GM21576 (cell line): Measurements from ENCODE around the gene TBC1D14.
"Not testable (repeated sequence)": the region's sequence is repeated elsewhere in the genome, so short reads cannot be mapped to it uniquely, and the experiment has no call there.

Experiments used
- ATAC-seq: cut with Tn5 transposase; IDR thresholded peaks from one replicate; pipeline ENCODE4 v1.9.1; 2021; ENCODE audit warnings: mild to moderate bottlenecking, moderate library complexity; ENCODE audit not compliant: unreplicated experiment

The TBC1D14 gene

DNA sequence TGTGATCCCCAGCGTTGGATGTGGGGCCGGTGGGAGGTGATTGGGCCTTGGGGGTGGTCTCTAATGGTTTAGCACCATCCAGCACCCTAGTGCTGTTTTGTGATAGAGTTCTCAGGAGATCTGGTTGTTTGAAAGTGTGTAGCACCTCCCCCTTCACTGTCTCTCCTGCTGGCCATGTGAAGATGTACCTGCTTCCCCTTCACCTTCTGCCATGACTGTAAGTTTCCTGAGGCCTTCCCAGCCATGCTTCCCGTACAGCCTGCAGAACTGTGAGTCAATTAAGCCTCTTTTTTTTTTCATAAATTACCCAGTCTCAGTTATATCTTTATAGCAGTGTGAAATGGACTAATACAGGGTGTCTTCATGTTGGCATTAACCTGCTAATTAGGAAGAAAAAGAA is 19.3 kb upstream of the TBC1D14 start:
- no peak for ATAC-seq

- ATAC-seq: not testable (repeated sequence)
Observed at GRCh38 chr4:6890971-6891370, 18.7 kb upstream of the TBC1D14 start.

DNA sequence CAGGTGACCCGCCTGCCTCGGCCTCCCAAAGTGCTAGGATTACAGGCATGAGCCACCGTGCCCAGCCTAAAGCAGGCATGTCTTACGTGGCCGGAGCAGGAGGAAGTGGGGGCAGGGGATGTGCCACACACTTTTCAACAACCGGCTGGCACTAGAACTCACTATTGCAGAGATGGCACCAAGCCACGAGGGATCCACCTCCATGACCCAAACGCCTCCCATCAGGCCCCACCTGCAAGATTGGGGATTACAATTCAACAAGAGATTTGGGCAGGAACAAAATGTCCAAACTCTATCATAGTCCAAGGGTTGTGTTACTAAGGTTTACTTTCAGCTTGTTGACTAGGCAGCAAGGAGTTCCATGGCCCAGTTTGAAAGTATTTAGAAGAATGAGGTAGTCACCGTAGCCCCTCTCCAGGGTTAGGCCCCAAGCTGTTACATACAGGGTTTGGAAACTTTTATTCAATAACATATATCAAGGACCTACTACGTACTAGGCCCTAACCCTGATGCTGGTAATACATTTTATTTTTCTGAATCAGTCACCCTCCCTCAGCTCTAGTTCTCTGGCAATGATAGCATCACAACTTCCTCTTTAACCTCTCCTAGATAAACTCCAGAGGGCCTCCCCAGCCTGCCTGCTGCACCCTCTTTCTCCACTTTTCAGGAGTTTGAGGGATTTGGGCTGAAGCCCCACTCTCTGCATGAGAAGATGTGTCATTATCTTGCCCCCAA is 18.0 kb upstream of the TBC1D14 start:
- no peak for ATAC-seq

GRCh38 chr4:6892190-6892908 is 17.3 kb upstream of the TBC1D14 start:
- no peak for ATAC-seq

DNA sequence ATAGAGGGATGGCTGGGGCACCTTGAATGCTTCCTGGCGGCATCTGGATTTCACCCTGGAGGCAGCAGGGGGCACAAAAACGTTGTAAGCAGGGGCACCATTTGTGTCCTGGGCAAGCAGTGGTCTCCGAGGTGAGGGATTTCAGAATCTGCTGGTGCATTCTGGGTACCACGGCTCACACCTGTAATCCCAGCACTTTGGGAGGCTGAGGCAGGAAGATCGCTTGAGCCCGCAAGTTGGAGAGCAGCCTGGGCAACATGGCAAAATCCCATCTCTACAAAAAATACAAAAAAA is 16.8 kb upstream of the TBC1D14 start:
- no peak for ATAC-seq

DNA sequence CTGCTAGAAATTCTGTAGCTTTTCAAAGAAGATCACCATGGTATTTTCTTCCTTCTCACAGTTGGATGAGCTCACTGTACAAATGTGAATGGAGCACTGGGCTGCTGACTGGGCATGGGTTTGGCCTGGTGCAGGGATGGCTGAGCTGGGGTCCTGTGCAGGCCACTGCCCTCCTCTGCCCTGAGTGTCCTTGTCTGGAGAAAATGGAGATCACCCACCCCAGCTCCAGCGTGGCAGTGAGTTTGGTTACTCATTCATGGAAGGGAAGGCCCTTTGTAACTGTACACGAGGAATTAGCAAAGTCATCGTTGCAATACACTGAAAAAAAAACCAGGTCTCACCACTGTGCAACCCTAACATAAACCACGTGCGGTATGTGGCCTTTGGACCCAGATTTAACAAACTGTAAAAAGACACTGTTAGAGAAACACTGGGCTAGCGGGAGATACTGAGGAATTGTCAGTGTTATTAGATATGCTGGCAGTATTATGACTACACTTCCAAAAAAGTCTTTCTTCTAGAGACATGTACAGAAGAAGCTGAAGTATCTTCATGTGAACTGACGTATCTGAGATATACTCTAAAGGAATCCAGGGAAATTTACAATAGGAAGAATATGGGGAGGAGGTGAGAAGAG is 16.1 kb upstream of the TBC1D14 start:
- no peak for ATAC-seq

DNA sequence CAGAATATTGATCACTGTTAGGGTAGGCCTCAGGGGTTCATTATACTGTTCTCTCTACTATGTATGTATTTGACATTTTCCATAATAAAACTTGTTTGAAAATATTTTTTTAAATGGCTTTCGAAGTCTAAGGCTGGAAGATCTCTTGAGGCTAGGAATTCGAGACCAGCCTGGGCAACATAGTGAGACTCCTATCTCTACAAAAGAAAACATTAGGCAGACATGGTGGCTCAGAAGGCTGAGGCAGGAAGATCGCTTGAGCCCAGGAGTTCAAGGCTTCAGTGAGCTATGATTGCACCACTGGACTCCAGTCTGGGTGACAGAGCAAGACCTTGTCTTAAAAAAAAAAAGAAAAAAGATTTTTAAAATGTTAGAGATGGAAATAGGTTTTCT is 15.5 kb upstream of the TBC1D14 start:
- ATAC-seq: no peak

- ATAC-seq: no peak
Observed at GRCh38 chr4:6894528-6895498, 14.8 kb upstream of the TBC1D14 start.

GRCh38 chr4:6896035-6896434 is 13.6 kb upstream of the TBC1D14 start:
- ATAC-seq: no peak

DNA sequence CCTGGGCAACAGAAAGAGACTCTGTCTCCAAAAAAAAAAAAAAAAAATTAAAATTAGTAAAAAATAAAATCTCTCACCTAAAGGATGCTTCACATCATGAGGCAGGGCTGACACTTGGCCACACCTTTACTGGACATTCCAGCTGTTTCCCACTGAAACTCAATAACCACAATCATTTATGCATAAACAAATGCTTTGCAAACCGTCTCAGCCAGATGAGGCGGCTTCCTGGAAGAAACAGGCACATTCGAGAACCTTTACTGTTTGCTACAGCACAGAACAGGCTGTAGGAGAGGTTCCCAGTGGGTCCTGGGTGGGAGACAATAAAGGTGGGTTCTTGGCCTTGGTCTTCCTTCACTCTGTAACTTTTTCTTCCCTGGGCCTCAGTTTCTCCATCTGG is 10.9 kb upstream of the TBC1D14 start:
- no peak for ATAC-seq

DNA sequence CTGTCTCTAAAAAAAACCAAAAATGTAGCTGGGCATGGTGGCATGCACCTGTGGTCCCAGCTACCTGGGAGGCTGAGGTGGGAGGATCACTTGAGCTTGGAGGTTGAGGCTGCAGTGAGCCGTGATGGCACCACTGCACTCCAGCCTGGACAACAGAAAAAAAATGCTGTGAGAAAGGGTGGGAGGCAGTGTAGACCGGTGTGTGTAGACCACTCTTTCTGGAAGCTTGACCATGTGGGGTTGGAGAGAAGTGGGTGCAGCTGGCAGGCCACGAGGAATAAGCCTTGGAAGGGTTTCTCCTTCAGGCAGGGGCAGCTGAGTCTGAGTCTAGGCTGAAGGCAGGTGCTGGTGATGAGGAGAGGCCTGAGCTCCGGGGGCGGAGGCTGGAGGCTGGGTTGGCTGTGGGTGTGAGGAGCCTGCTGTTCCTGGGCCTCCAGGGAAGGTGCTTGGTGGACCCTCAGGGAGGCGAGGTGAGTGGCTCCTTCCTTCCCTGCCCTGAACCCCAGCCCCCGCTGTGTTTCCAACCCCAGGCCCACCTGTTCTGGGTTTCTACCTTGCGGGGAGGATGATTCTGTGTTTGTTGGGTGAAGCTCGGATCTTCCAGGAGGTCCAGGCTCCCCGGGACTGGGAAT is 9.3 kb upstream of the TBC1D14 start:
- ATAC-seq: no peak

GRCh38 chr4:6900956-6901355 is 8.7 kb upstream of the TBC1D14 start:
- ATAC-seq: no peak

DNA sequence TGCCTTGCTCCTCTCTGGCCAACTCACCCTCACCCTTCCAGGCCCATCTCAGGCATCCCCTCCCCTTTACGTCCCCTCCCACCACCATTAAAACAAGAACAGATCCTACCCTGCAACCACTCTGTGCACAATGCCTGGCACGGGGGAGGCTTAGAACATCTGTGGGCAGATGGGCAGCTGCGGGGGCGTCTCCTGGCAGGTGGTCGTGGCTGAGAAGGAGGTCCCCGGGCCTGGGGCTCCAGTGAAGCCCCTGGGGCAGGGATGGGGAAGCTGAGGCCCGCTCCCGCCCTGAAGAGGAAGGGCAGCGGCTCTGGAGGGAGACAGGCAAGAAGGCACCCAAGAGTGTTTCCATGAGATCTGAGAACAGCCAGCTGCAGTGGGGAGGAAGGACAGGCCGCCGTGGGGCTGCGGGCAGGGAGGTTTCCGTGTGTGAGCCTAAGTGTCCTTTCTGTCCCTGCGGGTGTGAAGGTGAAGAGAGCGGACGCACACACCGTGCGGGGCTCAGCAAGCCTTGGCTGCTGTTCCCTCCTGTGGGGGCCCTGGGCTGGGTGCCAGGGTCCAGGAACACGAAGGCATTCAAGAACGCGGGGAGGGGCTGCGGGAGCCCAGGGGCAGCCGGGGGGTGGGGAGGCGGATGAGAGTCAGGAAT is 7.8 kb upstream of the TBC1D14 start:
- no peak for ATAC-seq

DNA sequence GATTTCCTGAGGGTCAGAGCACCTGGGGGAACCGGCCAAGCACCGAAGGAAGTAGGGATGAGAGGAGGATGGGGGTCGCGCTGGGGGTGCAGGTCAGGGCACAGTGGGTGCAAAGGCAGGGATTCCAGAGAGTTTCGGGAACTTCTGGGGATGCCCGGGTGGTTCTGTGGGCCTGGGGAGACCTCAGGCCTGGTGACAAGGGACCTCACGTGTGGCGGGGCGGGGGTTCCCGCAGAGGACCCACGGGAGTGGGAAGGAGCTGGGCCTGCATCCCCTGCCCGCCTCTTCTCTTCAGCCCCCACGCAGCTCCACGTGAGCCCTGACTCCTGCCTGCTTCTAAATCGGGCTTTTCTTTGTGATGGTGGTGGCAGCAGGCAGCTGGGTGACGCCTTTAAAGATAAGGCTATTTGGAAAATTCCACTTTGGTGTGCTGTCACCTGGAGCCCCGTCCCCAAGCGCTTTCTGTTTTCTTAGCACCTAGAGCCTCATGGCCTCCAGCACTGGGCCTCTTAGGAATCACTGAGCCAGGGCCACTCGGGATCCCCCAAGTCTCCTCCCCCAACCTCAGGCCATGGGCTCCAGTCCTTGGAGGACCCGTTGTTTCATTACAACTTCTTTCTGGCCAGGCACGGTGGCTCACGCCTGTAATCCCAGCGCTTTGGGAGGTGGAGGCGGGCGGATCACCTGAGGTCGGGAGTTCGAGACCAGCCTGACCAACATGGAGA is 7.1 kb upstream of the TBC1D14 start:
- no peak for ATAC-seq

DNA sequence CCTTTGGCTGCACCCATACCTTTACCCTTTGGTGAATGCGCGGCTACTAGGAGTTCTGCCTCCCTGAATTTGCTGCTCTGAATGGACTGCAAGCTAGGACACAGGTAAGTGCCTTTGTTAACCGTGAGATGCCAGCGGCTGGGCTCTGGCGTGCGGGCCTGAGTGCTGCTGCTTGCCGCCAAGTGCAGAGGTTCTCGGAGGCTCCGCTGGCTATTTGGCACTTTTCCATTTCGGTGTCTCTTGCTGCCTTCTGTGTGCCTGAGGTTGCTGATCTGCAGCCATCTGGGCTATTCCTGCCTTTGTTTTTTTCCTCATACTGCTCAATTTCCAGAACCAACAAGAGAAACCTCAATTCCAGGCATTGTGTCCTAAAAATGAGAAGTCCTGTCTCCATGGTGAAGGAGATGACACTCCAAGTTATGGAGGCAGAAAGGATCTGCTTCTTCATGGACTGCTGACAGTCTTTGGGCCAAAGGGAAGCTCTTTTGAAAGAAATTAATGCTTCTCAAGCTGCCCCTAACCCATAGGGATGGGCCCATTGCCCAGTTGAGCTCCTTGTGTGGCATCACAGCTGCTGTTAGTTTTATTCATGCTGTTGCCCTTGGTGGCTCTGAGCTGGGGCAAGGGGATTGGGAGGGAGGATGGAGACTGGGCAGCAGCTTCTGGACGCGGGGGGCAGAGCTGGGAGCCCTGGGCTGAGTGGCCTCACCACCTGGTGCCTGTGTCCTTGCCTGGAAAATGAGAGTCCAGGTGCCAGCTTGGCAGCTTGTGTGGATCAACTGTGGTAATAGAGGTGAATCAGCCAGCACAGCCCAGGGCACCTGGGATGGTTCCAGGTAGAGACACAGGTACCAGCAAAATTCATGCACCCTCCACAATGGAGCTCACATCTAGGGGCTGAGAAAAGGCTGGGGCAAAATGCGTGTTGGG is 3.8 kb upstream of the TBC1D14 start:
- ATAC-seq: no peak

DNA sequence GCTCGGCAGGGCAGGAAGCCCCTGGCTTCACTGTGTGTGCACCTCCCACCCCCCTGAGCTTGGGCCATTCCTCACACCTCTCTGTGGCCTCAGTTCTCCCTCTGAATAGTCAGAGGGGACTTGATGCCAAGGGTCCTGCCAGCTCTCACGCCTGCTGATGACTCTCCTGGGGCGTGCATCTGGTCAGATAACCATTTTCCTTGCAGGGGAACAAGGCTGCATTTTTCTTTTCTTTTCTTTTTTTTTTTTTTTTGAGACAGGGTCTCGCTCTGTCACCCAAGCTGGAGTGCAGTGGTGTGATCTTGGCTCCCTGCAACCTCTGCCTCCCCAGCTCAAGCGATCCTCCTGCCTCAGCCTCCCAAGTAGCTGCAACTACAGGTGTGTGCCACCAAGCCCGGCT is 3.1 kb upstream of the TBC1D14 start:
- ATAC-seq: not testable (repeated sequence)

DNA sequence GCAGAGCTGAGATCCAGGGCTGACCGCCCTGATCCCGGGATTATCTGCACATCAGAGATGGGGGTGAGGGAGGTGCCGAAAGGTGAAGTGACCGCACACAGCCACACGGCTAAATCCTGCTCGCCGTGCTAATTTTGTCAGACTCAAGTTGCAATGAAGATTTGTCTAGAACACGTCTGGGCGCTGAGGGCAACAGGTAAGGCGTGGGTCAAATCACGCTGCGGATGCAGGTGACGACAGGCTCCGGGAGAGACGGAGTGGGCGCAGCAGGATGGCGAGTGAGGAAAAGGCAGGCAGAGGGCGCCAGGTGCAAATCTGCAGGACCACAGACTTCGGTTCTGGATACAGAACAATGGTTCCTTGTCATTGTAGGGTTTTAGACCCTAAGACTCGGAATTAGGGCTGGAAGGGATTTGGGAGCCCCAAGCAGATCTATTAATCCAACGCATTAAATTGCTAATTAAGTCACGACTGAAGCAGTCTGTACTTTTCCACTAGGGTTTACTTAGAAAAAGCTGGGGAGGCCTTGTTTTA is 1.9 kb upstream of the TBC1D14 start:
- ATAC-seq: no peak

- no peak for ATAC-seq
Observed at GRCh38 chr4:6908432-6909112, 1.1 kb upstream of the TBC1D14 start.
